Esophagus muscularis mucosa (tissue), 4 donors: ENCODE measurements around the gene ZNF547. TPM values are rescaled to one million over a fixed set of nuclear protein-coding genes. Genes with fewer than 3 reads are reported as not detected.

Source experiments
- DNase-seq: peaks from one replicate; pipeline ENCODE4 v3.0.0-alpha.2; 2017; ENCODE audit errors: extremely low spot score
- H3K27ac ChIP-seq, 4 donors: fragments of 200-600 bp; sonication (generic); replicated peaks in 1 of 4; 1 replicate in 3 of 4; 2 replicates in 1 of 4; pipeline ENCODE4 v1.5.1; 2016 to 2019; ENCODE audit warnings: mild to moderate bottlenecking in 1 of 4
- H3K27me3 ChIP-seq, 4 donors: fragments of 200-600 bp; sonication (generic); one replicate each; pipeline versions ENCODE4 v1.5.1 to v1.6.0; 2016 to 2019
- H3K36me3 ChIP-seq, 4 donors: fragments of 200-600 bp; sonication (generic); one replicate each; pipeline ENCODE4 v1.5.1; 2016 to 2019
- H3K4me1 ChIP-seq, 4 donors: fragments of 200-600 bp; sonication (generic); one replicate each; pipeline ENCODE4 v1.5.1; 2016 to 2019
- H3K4me3 ChIP-seq, 4 donors: fragments of 200-600 bp; sonication (generic); 1 replicate in 2 of 4; 2 replicates in 2 of 4; pipeline ENCODE4 v1.5.1; 2016 to 2019; ENCODE audit warnings: mild to moderate bottlenecking in 4 of 4, moderate library complexity in 1 of 4
- H3K9me3 ChIP-seq, 4 donors: fragments of 200-600 bp; sonication (generic); 1 replicate in 3 of 4; 2 replicates in 1 of 4; pipeline ENCODE4 v1.5.1; 2016 to 2019
- CTCF ChIP-seq, 3 experiments: fragments of 200-600 bp in 2 of 3; fragments of 450-650 bp in 1 of 3; sonication (generic) in 2 of 3; IDR thresholded peaks; one replicate each; pipeline ENCODE4 v1.5.1; 2017 to 2019; ENCODE audit warnings: antibody characterized with exemption in 3 of 3, mild to moderate bottlenecking in 2 of 3, moderate library complexity in 1 of 3
- EP300 ChIP-seq: sonication (generic); formaldehyde crosslinking; IDR thresholded peaks from one replicate; pipeline ENCODE4 v1.6.1; 2017; ENCODE audit warnings: antibody characterized with exemption
- POLR2A ChIP-seq: fragments of 450-650 bp; IDR thresholded peaks from one replicate; pipeline ENCODE4 v1.6.1; 2017; ENCODE audit warnings: antibody characterized with exemption, moderate library complexity, mild to moderate bottlenecking, low read depth
- POLR2AphosphoS5 ChIP-seq, 2 donors: sonication (generic); formaldehyde crosslinking; IDR thresholded peaks; one replicate each; pipeline ENCODE4 v1.6.1; 2017; ENCODE audit warnings: antibody characterized with exemption in 2 of 2
- WGBS: methylation state at CpG from one replicate; pipeline ENCODE4 v1.1.5; 2018; 5-methylcytosine and 5-hydroxymethylcytosine counted together
- intact Hi-C: fragments of 100-400 bp; cut with DNase I; formaldehyde crosslinking; loops from one replicate; pipeline ENCODE4 v1.15.1; 2023
- total RNA-seq, 4 donors: library from RNA; depleted of rRNA; stranded (reverse); fragments of >200 nt; gene quantifications; one replicate each; pipeline versions ENCODE4 v1.1.0 to v1.2.1, GENCODE V29; 2016

ZNF547 gene
- total RNA-seq = 1 to 10 TPM; 1.4 to 3.3 (median 2.8) TPM

- H3K4me1 ChIP-seq = peaks cover 14 to 24% (median 18%) of the 10 kb centered on the region in 4 donors
- H3K27me3 ChIP-seq = no peaks in the 10 kb centered on the region
- peak within 1 kb of the TSS; percentile 83 to 94 (median 86) for H3K4me3 ChIP-seq
- peaks cover 0 to 21% (median 14%) of the 10 kb centered on the region in 4 donors for H3K36me3 ChIP-seq
- intact Hi-C loops = loop anchor here (2.0 kb wide), 1 partner anchor 26 kb away; the partner anchor contains the start of gene ZNF548
- WGBS = 0% methylated on average over 13 of the region's 47 CpGs
- H3K9me3 ChIP-seq = peaks cover 0 to 31% (median 6%) of the 10 kb centered on the region in 4 donors
- DNase-seq = peak; percentile 100
- TF ChIP-seq POLR2AphosphoS5 (IDR thresholded peaks at IDR 0.05) = peak; percentile 95 to 99
- no peak for TF ChIP-seq CTCF (IDR thresholded peaks at IDR 0.05)
- TF ChIP-seq EP300 = peak; percentile 72
- TF ChIP-seq POLR2A = no peak
- H3K27ac ChIP-seq = peak within 1 kb of the TSS; percentile 93 to 98 (median 97)
Measured at GRCh38 chr19:57362997-57363687, at the start of gene ZNF547, which contains the start of gene TRAPPC2B. Gene ZNF547, plus strand, starts transcription at chr19:57363551. Its CDS starts 5,005 bp downstream, at chr19:57368556. Gene TRAPPC2B, plus strand, starts transcription at chr19:57363551. Its CDS starts 1,283 bp downstream, at chr19:57364834.

GRCh38 chr19:57314146-57314545 lies 49.2 kb upstream of the ZNF547 start:
- TF ChIP-seq POLR2AphosphoS5 (IDR thresholded peaks at IDR 0.05) (no peak), CTCF (IDR thresholded peaks at IDR 0.05) (no peak), EP300 (no peak), POLR2A (no peak)
- Histone ChIP-seq H3K36me3 (no peaks in the 10 kb centered on the region), H3K27me3 (no peaks in the 10 kb centered on the region), H3K9me3 (no peaks in the 10 kb centered on the region), H3K27ac (no peak overlapping the region), H3K4me3 (no peak overlapping the region), H3K4me1 (peaks cover 0 to 5% (median 0%) of the 10 kb centered on the region in 4 donors)
- DNase-seq = no peak
- 70% methylated on average over 4 of the region's 4 CpGs for WGBS
- intact Hi-C loops = no loop called here

- WGBS = 15% methylated on average over 25 of the region's 29 CpGs
- intact Hi-C loops = no loop called here
Measured at GRCh38 chr19:57317503-57317902, 45.8 kb upstream of the ZNF547 start.

GRCh38 chr19:57319869-57320179 lies 43.5 kb upstream of the ZNF547 start:
- TF ChIP-seq CTCF (IDR thresholded peaks at IDR 0.05) = no peak
- TF ChIP-seq POLR2AphosphoS5 (IDR thresholded peaks at IDR 0.05) = no peak
- no peak for TF ChIP-seq EP300
- no peak for TF ChIP-seq POLR2A
- 0% methylated on average over 1 of the region's 1 CpG for WGBS
- H3K27ac ChIP-seq = peak overlapping the region; percentile 86 to 94 (median 92)
- no peak for DNase-seq
- no peaks in the 10 kb centered on the region for H3K27me3 ChIP-seq
- peak overlapping the region; percentile 67 to 96 (median 82) for H3K4me3 ChIP-seq
- peaks cover 16 to 17% (median 17%) of the 10 kb centered on the region in 4 donors for H3K36me3 ChIP-seq
- H3K4me1 ChIP-seq = peaks cover 16 to 33% (median 22%) of the 10 kb centered on the region in 4 donors
- intact Hi-C loops = no loop called here
- H3K9me3 ChIP-seq = peaks cover 0 to 16% (median 1%) of the 10 kb centered on the region in 4 donors

More at GRCh38 chr19:57317503-57317902, 45.8 kb upstream of the ZNF547 start:
- Histone ChIP-seq H3K27ac (no peak overlapping the region), H3K4me3 (peak overlapping the region; percentile 31 to 38 (median 35)), H3K27me3 (no peaks in the 10 kb centered on the region), H3K36me3 (no peaks in the 10 kb centered on the region), H3K4me1 (peaks cover 15 to 29% (median 19%) of the 10 kb centered on the region in 4 donors), H3K9me3 (no peaks in the 10 kb centered on the region)
- TF ChIP-seq POLR2AphosphoS5 (IDR thresholded peaks at IDR 0.05) (no peak), POLR2A (no peak), EP300 (no peak), CTCF (IDR thresholded peaks at IDR 0.05) (no peak)
- no peak for DNase-seq
